Activated CD4-positive, alpha-beta T cell treated with anti-CD3 and anti-CD28 coated beads, Interleukin-10, Interleukin-2, amounts not matched to agents 100 ng/mL and 50 ng/mL, durations not matched to agents 16 hours and 8 hours (primary cell): ENCODE results near the gene STMN3.

Experiments used
- DNase-seq: peaks from one replicate; pipeline ENCODE4 v3.0.0-alpha.2; 2020

STMN3 gene

DNA sequence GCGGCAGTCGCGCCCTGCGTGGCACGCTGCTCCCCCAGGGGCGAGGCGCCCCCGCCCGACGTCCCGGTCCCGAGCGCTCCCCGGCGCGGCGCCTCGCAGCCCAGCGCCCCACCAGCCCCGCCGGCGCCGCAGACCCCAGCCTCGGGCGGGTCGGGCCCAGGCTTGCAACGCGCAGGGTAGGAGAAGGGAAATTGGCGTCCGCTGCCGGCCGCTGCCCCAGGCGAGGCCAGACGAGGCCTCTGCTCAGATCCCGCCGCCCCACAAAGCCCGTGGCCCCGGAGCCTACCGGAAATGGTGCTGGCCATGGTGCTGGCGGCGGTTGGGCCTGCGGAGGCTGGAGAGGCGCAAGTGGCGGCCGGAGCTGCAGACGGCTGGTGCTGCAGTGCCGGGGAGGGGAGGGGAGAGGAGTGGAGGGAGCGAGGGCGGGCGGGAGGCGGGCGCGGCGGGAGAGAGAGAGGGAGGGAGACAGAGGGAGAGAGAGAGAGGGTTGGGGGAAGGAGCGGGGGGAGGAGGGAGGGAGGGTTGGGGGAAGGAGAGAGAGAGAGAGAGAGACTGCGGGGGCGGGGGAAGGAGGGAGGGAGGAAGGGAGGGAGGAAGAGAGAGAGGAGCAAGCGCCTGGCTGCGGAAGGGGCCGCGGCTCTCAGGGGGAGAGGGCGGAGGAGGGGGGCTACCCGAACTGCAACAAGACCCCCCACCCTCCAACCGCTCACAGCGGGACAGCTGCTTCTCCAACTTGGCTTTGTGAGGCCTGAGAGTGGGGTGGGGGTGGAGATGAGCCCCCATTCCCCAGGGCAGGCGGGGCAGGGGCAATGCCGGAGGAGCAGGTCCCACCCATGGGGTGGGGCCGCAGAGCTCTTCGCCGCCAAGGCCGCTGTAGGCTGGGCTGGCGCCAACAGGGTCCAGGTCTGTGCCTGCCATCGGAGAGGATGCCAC, at the start of gene STMN3:
Gene STMN3, minus strand, starts transcription at position 384 of the 933 bp plus-strand sequence. Its CDS starts 79 bp downstream, at position 305.
- peak; percentile 57 for DNase-seq

GRCh38 chr20:63702036-63702665, 48.9 kb upstream of the STMN3 start:
- no peak for DNase-seq

- no peak for DNase-seq
These were observed 48.3 kb upstream of the STMN3 start for GRCh38 chr20:63701329-63702035.

DNA sequence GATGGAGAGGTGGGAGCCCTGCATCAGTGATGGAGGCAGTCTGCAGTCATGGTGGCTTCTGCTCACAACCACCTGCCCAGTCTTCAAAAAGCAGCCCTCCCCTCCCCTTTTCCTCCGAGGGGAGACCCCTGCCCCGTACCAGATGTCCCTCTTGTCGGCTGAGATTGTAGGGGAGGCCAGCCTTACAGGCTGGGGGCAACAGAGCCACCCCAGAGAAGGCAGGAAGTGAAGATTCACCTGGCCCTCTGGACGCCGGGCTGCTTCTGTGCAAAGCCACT, 47.8 kb upstream of the STMN3 start:
- DNase-seq, result no peak

DNA sequence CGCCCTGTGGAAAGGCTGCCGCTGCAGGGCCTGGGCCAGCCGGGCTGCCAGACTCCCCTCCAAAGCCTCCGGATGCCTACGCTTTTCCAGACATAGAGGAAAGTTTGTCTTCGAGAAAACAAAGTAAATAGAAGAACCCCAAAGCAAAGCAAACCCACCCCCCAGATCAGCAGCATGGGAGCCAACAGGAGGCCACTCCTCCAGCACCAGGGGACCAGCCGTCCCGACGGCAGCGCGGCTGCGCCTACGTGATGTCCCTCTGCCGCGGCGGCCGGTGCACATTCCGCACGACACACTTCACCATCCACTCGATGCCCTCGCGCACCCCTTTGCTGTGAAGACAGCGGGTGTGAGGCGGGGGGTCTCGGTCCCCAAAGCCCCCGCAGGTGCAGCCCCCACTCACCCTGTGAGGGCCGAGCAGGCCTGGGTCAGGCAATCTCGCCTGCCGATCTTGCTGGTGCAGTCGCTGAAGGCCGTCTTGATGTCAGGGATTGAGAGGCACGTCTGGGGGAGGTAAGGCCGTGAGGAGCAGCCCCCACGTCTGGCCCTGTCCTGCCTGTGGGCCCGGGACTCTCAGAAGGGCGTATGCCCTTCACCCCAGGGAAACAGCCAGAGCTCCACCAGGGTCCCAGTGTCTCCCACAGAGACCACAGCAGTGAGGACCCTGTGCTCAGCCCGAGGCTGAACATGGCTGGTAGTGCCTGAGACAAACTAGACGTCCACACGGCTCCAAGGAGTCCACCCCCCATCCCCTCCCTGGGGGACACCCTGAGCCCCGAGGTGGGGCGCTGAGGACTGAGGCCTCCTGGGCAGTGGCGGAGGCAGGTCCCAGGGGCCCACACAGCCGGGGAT, 47.2 kb upstream of the STMN3 start:
- no peak for DNase-seq

GRCh38 chr20:63699466-63700198, 46.4 kb upstream of the STMN3 start:
- no peak for DNase-seq

DNA sequence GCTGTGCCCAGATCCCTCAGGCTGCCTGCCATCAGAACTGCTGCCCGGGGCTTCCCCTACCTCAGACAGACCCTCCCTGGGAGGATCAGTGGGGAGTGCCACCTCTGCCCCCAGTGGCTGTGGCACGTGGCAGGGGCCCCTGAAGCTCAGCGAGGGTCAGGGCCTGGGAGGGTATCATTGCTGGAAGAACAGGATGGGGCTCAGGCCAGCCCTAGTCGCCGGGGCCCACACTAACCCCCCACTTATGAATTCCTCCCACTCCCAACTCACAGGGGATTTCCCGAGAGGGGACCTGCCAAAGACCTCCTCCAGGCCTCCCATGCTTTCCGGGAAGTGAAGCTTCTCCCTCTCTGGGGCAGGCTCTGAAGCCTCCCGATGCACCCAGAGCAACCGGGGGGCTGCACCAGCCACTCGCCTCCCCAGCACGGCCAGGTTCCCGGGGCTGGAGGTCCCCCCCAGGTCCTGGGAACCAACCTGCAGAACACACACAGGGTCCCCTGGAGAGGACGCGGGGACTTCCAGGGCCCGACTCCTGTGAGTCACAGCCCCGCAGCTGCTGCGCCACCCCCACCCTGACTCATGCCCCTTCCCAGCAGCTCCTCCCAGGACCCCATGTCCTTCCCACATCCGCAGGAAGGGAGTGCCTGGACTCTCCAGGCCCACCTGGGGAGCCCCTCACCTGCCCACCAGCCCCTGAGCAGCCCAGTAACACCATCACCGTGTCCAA, 45.7 kb upstream of the STMN3 start:
- DNase-seq, result peak; percentile 62

- no peak for DNase-seq
These were observed 44.8 kb upstream of the STMN3 start for GRCh38 chr20:63697868-63698545.

GRCh38 chr20:63697357-63697867, 44.2 kb upstream of the STMN3 start:
- no peak for DNase-seq

DNA sequence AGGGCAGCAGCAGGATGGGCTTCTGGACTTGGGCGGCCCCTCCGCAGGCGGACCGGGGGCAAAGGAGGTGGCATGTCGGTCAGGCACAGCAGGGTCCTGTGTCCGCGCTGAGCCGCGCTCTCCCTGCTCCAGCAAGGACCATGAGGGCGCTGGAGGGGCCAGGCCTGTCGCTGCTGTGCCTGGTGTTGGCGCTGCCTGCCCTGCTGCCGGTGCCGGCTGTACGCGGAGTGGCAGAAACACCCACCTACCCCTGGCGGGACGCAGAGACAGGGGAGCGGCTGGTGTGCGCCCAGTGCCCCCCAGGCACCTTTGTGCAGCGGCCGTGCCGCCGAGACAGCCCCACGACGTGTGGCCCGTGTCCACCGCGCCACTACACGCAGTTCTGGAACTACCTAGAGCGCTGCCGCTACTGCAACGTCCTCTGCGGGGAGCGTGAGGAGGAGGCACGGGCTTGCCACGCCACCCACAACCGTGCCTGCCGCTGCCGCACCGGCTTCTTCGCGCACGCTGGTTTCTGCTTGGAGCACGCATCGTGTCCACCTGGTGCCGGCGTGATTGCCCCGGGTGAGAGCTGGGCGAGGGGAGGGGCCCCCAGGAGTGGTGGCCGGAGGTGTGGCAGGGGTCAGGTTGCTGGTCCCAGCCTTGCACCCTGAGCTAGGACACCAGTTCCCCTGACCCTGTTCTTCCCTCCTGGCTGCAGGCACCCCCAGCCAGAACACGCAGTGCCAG, 43.6 kb upstream of the STMN3 start, which contains the start of gene TNFRSF6B:
Gene TNFRSF6B, plus strand, starts transcription at position 25 of the 729 bp plus-strand sequence. Its CDS starts 116 bp downstream, at position 141.
- no peak for DNase-seq

GRCh38 chr20:63696306-63696627, 43.0 kb upstream of the STMN3 start:
- no peak for DNase-seq

DNA sequence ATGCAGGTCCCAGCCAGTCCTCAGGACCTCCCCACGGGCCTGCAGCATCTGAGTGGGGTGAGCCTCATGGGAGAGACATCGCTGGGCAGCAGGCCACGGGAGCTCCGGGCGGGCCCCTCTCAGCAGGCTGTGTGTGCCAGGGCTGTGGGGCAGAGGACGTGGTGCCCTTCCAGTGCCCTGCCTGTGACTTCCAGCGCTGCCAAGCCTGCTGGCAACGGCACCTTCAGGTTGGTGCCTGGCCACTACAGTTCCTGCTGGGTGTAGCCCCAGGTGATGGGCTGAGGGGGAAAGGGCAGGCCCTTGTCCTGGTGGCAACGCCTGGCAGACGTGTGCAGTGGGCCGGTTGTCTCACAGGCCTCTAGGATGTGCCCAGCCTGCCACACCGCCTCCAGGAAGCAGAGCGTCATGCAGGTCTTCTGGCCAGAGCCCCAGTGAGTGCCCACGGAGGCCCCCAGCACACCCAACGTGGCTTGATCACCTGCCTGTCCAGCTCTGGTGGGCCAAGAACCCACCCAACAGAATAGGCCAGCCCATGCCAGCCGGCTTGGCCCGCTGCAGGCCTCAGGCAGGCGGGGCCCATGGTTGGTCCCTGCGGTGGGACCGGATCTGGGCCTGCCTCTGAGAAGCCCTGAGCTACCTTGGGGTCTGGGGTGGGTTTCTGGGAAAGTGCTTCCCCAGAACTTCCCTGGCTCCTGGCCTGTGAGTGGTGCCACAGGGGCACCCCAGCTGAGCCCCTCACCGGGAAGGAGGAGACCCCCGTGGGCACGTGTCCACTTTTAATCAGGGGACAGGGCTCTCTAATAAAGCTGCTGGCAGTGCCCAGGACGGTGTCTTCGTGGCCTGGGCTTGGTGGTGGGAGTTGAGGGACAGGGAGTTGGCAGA, 42.4 kb upstream of the STMN3 start:
- no peak for DNase-seq

GRCh38 chr20:63694584-63695423, 41.6 kb upstream of the STMN3 start:
- no peak for DNase-seq

DNA sequence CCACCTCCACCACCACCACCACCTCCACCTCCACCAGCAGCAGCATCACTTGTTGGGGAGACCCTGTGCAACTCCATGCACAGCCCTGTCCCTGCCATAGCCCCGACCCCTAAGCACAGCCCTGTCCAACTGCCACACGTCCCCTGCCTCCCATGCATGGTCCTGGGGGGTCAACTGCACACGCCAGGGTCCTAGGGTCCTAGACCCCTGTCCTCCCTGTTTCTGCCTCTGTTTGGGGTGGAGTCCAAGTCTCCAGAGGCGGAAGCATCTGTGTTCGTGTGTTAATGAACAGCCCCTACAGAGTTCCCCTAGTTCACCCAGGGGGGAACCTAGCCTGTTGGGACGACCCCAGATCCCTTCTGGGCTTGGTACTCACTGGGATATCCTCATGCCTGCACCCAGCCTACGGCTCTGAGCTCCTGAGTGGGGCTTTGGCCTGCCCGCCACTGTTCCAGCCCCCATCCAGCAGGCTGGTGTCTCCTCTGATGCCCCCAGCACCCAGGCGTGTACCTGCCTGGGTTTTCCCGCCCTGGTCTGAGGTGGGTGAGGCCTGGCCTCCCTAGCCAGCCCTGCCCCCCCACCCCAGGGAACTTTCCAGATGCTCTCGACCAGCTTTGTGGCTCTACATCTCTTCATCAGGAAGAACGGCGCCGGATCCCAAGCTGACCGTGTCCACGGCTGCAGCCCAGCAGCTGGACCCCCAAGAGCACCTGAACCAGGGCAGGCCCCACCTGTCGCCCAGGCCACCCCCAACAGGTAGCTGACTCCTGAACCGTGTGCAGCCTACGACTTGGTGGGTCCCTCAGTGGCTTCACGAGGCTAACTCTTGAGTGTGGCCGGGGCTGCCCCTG, 40.7 kb upstream of the STMN3 start:
- no peak for DNase-seq

DNA sequence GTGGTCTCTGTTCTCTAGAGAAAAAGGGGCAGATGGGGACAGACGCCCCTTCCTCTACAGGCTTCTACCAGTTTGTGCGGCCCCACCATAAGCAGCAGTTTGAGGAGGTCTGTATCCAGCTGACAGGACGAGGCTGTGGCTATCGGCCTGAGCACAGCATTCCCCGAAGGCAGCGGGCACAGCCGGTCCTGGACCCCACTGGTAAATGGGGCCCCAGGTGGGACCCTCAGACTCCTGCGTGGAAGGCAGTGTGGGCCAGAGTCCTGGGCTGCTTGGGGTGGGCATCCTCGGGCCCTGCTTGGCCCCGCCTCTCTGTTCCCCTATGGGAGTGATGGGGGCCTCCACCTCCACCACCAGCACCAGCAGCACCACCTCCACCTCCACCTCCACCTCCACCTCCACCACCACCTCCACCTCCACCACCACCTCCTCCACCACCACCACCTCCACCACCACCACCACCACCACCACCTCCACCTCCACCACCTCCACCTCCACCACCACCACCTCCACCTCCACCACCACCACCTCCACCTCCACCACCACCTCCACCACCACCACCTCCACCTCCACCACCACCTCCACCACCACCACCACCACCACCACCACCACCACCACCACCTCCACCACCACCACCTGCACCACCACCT, 40.0 kb upstream of the STMN3 start:
- no peak for DNase-seq

DNA sequence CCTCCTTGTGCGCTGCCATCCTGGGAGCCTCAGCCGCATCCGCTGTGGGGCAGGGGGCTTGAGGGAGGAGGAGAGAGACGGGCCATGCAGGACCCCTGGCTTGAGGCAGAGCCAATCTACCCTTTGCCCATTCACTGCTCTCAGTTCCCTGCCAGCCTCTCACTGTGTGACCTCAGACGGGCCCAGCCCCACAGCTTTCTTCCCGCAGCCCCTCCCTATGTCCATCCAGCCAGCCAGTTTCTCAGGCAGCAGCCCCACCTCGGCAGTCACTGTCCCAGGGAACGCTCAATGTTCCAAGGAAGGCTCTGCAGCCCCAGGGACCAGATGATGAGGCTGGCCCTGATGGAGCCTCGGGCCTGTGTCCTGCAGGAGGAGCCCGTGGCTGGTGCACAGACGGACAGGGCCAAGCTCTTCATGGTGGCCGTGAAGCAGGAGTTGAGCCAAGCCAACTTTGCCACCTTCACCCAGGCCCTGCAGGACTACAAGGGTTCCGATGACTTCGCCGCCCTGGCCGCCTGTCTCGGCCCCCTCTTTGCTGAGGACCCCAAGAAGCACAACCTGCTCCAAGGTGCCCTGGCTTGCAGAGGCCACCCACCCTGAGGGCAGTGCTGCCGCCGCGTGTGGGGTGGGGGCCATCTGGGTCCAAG, 39.3 kb upstream of the STMN3 start:
- no peak for DNase-seq
